Epithelial cell of esophagus (primary cell): ENCODE measurements around the gene PDZD4.

Source experiments
- DNase-seq: peaks from one replicate; pipeline ENCODE4 v3.0.0; 2010; ENCODE audit warnings: low read depth
- H3K4me3 ChIP-seq: 2 replicates; pipeline ENCODE4 v1.5.1; 2011; ENCODE audit warnings: mild to moderate bottlenecking, low read length, control low read depth
- TF ChIP-seq, protein P1 (sequence below): IDR thresholded peaks from 2 replicates; pipeline ENCODE4 v1.5.1; 2011; ENCODE audit warnings: low read depth, mild to moderate bottlenecking, low read length, control low read depth, inconsistent platforms; ENCODE audit not compliant: insufficient read depth; ENCODE audit errors: missing control alignments

Gene PDZD4

DNA sequence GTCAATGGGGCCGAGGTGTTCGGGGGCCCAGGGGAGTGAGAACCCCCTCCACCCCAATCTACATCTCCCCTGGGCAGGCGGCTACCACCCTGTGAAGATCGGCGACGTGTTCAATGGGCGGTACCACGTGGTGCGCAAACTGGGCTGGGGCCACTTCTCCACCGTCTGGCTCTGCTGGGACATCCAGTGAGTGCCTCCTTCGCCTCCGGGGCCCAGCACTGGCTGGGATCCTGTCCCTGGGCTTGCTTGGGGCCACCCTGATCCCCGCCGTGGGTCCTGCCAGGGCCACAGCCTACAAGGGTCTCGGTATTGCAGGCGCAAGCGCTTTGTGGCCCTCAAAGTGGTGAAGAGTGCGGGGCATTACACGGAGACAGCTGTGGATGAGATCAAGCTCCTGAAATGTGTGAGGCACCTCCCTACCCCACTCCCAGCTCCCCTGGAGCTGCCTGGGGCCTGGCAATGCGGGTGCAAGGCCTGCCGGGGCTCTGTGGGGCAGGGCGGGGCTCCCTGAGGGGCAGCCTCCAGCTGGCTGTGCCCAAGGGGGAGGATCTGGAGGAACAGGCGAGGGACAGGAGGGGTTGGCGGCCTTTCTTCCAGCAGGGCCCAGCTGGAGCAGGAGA lies 48.8 kb downstream of the PDZD4 start:
- no peak for DNase-seq
- no peak overlapping the region for H3K4me3 ChIP-seq
- TF ChIP-seq, protein P1, sequence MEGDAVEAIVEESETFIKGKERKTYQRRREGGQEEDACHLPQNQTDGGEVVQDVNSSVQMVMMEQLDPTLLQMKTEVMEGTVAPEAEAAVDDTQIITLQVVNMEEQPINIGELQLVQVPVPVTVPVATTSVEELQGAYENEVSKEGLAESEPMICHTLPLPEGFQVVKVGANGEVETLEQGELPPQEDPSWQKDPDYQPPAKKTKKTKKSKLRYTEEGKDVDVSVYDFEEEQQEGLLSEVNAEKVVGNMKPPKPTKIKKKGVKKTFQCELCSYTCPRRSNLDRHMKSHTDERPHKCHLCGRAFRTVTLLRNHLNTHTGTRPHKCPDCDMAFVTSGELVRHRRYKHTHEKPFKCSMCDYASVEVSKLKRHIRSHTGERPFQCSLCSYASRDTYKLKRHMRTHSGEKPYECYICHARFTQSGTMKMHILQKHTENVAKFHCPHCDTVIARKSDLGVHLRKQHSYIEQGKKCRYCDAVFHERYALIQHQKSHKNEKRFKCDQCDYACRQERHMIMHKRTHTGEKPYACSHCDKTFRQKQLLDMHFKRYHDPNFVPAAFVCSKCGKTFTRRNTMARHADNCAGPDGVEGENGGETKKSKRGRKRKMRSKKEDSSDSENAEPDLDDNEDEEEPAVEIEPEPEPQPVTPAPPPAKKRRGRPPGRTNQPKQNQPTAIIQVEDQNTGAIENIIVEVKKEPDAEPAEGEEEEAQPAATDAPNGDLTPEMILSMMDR = no peak

DNA sequence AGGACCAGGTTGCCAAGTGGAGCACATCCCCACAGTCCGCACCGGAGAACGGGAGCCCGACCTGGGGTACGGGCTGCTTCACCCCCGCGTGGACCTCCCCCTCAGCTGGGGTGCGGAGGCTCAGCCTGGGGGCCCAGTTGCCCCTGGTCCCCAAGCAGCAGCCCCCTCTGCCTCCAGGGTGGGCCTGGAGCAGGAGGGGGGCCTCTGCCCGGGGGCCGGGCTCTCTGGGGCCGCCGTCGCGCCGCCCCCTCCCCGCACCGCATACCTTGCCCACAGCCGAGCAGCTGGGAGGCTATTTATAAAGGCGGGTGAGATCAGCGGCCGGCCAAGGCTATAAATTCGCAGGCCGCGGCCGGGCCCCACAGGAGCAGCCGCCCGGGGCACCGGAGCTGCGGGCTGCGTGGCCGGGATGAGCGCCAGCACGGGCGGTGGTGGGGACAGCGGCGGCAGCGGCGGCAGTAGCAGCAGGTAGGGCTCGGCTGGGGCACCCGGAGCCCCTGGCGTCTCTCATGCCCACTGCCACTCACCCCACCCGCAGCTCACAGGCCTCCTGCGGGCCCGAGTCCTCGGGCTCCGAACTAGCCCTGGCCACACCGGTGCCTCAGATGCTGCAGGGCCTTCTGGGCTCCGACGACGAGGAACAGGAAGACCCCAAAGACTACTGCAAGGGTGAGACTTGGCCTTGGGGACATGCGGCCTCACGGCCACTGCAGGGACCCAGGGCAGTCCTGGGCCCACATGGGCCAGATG lies 49.5 kb downstream of the PDZD4 start, which contains the start of gene SRPK3:
Gene SRPK3, plus strand, starts transcription at position 364 of the 750 bp plus-strand sequence. Its CDS starts 46 bp downstream, at position 410.
- no peak for DNase-seq
- no peak within 1 kb of the TSS for H3K4me3 ChIP-seq
- TF ChIP-seq, protein P1 = no peak

DNA sequence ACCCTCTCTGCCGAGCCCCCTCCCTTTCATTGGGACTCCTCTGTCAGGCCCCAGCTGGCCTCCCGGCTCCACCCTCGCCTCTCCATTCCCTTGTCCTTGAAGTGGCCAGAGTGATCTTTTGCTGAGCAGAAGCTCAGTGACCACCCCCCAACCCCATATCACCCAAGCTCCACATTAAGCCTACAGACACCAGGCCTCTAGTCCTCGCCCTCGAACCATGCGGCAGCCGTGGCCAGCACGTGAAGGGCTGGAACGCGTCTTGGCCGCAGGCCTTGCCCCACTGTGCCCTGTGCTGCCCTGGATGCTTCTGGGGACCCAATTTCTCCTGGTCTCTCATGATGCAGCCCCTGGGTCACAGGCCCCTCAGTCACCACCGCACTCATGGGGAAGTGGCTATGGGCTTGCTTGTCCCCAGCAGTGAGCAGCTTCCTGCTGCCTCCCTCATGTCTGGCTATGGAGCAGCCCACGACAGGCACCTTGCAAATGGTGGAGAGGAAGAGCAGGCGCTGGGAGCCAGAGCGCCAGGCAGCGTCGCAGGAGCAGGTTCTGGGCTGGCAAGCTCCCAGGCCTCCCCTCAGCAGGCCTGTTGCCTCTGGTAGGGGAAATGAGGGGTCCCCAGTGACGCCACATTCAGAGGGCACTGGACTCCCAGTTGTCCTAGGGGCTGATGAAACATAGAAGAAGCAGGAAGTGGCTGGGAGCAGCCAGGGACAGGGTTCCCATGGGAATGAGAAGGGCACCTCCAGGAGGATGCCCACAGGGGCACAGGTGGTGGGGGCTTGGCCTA lies 50.3 kb downstream of the PDZD4 start:
- TF ChIP-seq, protein P1 = no peak
- H3K4me3 ChIP-seq = no peak overlapping the region
- DNase-seq = no peak

DNA sequence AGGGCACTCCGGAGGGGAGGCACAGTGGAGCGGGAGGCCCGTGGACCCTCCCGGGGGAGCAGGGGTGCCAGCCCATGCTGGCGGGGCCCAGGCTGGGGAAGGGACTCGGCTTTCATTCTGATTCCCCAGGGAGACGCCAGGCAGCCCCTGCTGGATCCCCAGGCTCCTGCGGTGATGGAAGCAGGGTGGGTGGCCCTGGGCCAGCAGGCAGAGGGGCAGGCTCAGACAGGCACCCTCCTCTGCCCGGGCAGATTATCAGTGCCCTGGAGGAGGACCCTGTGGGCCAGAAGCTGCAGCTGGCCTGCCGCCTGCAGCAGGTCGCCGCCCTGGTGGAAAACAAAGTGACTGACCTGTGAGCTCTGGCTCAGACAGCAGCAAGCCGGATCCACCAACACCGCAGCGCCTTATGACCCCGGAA lies 51.7 kb downstream of the PDZD4 start:
- no peak overlapping the region for H3K4me3 ChIP-seq
- peak; percentile 63 for DNase-seq
- TF ChIP-seq, protein P1 = no peak

DNA sequence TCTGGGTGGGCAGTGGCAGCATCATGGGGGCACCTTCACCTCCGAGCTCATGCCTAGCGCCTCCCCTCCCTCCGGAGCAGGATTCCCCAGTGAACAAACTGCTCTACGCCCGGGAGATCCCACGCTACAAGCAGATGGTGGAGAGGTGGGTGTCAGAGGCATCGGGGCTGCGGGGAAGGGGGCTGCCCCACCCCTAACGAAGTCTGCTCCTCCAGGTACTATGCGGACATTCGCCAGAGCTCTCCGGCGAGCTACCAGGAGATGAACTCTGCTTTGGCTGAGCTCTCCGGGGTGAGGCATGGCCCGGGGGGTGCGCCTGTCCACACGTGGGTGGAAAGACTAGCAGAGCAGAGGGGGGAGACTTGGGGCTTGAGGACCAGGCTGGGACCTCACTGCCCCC lies 52.2 kb downstream of the PDZD4 start:
- H3K4me3 ChIP-seq = no peak overlapping the region
- no peak for DNase-seq
- TF ChIP-seq, protein P1 = no peak

DNA sequence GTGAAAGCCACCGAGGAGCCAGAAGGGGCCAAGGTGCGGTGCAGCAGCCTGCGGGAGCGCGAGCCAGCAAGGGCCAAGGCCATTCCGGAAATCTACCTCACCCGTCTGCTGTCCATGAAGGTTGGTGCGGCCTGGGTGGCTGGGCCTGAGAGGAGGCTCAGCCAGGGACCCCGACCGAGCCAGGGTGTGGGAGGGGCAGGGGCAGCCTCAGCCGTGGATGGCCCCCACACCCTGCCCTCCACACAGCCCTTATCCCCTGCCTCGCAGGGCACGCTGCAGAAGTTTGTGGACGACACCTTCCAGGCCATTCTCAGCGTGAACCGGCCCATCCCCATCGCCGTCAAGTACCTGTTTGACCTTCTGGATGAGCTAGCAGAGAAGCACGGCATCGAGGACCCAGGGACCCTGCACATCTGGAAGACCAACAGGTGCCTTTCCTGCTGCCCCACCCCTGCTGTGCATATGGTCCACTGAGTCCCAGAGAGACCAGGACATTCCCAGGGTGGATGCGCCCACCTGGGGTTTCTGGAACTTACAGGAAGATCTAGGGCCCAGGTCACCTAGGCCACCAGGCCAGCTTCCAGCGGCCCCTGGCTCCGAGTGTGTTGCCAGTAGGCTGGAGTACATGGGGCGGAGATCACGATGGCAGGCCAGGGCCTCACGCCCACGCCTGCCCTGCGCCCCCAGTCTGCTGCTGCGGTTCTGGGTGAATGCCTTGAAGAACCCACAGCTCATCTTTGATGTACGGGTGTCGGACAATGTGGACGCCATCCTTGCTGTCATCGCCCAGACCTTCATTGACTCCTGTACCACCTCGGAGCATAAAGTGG lies 52.9 kb downstream of the PDZD4 start:
- TF ChIP-seq, protein P1 = no peak
- H3K4me3 ChIP-seq = no peak overlapping the region
- no peak for DNase-seq
